Dedifferentiated amniotic fluid mesenchymal stem cell (primary cell): ENCODE results near the gene MS4A7.
"Not testable (repeated sequence)": the region's sequence is repeated elsewhere in the genome, so short reads cannot be mapped to it uniquely, and the experiment has no call there.

Experiments
- DNase-seq: peaks from one replicate; pipeline ENCODE4 v3.0.0-alpha.2; 2016; ENCODE audit errors: extremely low spot score

The MS4A7 gene

GRCh38 chr11:60378354-60378753 lies at the start of gene MS4A7:
Gene MS4A7, plus strand, starts transcription at chr11:60378532. Its CDS starts 4,610 bp downstream, at chr11:60383142.
- no peak for DNase-seq

- no peak for DNase-seq
These were observed 45.5 kb upstream of the MS4A7 start for GRCh38 chr11:60332846-60333245.

GRCh38 chr11:60334005-60334620 lies 44.2 kb upstream of the MS4A7 start:
- DNase-seq, result no peak

DNA sequence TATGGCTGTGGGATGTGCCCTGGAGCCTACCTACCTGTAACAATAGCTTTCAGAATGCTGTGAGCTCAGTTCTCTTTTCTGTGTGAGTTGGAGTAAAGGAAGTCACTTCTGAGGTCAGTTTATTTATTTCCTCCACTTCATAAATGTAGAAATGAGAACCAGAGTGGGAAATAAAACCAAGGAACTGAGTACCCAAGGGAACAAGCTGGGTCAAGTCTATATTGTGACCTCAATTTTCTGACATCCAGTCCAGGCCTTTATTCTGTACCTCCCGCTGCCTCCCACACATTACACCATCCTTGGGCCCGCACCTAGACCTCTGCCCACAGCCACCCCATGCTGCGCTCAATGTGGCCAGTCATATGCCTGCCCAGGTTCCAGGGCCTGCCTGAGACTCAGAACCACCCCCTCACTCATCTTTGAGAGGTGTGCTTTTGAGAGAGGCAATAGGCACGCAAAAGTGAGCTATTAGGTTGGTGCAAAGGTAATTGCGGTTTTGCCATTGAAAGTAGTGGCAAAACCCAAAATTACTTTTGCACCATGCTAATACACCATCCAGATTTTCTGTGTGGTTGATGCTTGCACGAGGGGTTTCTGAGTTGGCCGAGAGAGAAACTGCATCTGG lies 41.5 kb upstream of the MS4A7 start:
- DNase-seq, result no peak

- DNase-seq, result no peak
These were observed 40.3 kb upstream of the MS4A7 start for GRCh38 chr11:60338053-60338452.

GRCh38 chr11:60339356-60339755 lies 39.0 kb upstream of the MS4A7 start:
- no peak for DNase-seq

DNA sequence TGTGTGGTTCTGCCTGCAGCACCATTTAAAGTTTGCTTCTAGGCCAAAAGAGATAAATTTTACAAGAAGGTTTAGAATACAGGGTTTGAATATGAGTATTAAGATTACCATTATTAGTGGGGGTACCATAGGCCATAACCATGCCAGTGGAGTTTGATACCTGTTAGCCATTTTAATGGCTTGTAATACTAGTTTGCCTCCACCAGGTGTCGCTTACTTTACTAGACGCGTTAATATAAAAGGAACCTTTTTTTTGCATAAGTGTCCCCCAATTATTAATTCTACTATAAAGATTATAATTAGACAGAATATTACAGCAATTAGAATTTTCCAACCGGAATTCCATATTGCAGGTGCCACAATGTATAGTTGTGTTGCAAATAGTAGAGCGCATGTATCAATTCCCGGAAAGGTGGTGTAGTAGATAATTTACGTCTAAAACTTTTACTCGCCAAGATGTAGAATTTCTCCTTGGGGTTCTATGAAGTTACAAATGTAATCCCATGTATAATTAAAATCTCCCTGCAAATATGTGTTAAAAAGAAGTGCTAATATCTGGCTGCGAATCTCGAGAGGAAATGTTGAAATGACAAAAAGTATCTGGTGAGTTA lies 35.1 kb upstream of the MS4A7 start:
- no peak for DNase-seq

- no peak for DNase-seq
These were observed 34.2 kb upstream of the MS4A7 start for GRCh38 chr11:60344146-60344545.

GRCh38 chr11:60345489-60345888 lies 32.8 kb upstream of the MS4A7 start:
- no peak for DNase-seq

- DNase-seq, result no peak
These were observed 31.1 kb upstream of the MS4A7 start for GRCh38 chr11:60347084-60347797.

DNA sequence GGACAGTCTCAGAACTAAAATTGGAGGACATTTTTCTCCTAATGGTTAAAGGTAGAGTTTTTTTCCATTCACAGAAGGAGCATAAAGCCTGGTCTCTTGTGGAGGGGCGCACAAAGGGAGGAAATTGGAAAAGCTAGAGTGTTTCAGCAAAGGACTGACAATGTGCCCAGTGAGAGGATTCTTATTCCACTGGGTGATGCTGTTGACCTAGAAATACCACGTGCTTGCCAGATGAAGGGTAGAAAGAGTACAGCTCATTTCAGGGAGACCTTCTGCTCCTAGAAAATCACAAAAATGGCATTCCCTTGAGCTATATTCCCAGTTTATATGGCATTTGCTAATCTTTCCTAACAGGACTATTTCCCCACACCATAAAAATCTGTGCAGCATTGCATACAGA lies 30.2 kb upstream of the MS4A7 start:
- DNase-seq, result no peak

GRCh38 chr11:60349990-60350389 lies 28.3 kb upstream of the MS4A7 start:
- DNase-seq, result no peak

DNA sequence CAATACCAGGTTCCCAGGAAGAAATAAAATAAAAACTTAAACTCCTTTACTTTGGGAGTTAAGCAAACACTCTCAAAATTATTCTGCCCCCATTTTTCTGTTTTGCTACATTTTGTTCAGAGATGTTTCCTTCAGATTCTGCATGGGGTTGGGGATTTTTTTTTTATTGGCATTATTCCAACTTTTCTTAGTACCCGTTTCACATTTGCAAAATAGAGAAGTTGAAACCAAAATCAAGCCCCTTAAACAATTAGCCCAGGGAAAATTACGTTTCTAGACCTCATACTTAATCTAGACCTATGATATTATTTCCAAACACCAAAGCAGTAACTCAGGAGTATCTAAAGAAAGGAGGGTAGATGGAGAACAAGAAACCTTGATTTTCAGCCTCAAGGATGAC lies 20.6 kb upstream of the MS4A7 start:
- no peak for DNase-seq

DNA sequence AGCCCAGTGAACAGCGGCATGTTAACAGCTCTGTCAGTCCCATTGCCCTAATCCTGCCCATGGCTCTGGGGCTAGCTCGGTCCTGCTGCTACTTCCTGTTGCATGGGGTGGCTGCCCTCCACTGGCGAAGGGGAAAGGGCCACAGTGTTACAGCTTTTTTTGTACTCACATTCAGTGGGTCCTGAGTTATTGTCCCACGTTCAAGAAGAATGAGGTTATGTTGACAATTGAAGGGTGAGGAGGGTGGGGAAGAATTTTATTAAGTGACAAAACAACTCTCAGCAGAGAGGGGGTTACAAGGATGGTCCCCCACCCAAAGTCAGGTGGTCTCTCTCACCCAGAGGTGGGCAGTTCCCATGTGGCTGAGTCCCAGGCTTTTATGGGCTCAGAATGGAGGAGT lies 17.7 kb upstream of the MS4A7 start:
- no peak for DNase-seq

GRCh38 chr11:60362241-60362640 lies 16.1 kb upstream of the MS4A7 start:
- DNase-seq, result no peak

DNA sequence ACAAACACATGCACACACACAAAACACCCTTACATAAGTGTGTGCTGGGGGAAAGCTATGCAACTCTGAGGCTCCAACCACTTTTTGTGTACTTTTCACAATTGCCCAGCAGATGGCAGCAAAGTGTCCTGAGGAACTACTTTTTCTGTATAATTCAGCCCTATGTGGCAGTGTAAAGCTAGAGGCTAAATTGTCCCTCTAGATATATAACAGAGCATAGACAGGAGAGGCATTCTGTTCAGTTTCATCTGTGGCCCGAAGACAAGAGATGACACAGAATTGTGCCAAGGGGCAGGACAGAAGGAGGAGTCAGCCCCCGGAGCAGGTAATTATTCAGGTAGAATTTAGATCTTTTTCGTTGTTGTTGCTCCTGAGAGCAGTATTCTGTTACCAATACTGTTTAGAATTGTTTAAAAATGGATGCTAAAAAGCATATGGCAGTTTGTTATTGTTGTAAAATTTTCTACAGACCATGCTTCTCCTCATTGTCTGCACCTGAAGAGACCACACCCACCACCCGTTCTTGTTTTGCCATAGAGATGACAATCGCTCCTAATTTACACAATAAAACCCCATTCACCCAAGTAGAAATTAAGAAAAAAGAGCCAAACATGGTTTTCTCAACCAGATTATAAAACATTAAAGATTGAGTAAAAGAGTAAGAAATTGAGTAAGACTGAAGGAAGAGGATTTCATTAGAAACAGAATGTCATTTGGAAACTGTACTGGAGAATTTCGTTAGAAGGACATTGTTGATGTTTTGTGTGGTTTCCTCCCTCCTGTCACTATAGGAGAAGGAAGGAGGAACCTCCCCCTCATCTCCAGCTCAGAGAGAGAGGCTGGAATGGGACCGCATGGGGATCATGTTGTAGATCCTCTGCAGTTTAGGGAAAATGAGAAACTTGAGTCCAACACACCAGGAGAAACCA lies 14.5 kb upstream of the MS4A7 start:
- DNase-seq, result peak; percentile 44

DNA sequence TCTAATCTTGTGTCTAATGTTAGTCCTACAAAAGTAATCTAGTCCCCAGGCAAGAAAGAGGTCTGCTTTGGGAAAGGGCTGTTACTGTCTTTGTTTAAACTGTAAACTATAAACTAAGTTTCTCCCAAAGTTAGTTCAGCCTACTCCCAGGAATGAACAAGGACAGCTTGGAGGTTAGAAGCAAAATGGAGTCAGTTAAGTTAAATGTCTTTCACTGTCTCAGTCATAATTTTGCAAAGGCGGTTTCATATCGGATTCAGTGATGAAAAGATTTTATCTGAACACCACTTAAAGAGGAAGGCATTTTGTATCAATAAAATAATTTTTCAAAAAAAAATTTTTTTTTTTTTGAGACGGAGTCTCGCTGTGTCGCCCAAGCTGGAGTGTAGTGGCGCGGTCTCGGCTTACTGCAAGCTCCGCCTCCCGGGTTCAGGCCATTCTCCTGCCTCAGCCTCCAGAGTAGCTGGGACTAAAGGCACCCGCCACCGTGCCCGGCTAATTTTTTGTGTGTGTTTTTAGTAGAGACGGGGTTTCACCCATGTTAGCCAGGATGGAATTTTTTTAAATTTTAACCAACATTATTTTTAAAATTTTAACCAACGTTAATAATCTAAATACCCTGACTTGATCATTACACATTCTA lies 11.9 kb upstream of the MS4A7 start:
- DNase-seq, result not testable (repeated sequence)

DNA sequence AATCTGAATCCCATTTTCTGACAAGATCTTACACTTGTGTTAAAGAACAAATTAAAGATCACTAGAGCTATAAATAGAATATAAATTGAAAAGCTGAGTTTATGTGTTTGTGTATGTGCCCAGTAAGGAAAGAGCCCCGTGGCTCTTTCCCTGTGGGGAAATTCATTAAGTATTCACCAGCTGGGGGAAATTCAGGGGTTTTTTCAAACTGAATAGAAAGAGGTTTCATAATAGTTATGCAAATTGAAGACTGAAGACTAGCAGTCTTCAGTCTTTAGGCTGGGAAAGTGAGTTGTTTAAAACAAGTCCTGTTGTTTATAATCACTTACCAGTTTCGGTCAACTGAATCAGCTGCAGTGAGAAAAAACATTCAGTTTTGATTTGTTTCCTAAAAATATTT lies 11.3 kb upstream of the MS4A7 start:
- DNase-seq, result no peak

- DNase-seq, result no peak
These were observed 10.4 kb upstream of the MS4A7 start for GRCh38 chr11:60367896-60368295.

DNA sequence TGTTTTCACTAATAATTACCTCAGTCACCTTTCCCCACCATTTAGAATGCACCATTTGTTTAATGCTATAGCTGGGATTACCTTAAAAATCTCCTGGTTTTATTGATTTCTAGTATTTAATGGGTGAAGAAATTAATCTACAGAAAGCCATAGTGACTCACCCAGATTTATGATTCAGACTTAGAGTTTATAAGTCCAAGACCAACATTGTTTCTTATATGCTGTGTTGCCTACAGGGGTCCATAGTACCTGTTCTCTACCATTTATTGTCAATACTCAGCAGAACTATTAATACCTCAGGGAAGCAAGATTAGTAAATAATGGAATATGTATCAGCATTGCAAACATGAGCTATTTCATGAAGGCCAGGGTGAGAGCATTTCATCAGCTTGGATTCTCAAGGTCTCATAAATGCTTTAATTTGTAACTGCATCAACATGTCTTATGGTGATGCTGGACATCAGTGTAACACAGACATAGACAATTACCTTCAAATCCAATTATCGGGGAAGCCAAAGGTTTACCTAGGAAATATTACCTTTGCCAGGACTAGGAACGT lies 8.0 kb upstream of the MS4A7 start:
- DNase-seq, result no peak

- no peak for DNase-seq
These were observed 7.5 kb upstream of the MS4A7 start for GRCh38 chr11:60370811-60371298.
